Ovary (tissue), 9 donors: Measurements from ENCODE around the gene IFT88. TPM values are rescaled to one million over a fixed set of nuclear protein-coding genes. Genes with fewer than 3 reads are reported as not detected.

Source experiments
- DNase-seq, 5 donors: peaks; one replicate each; pipeline ENCODE4 v3.0.0-alpha.2; 2019 to 2020
- H3K27ac ChIP-seq, 2 donors: fragments of 200-600 bp; one replicate each; pipeline versions ENCODE4 v1.5.1 to v1.8.0; 2019 to 2022
- H3K27me3 ChIP-seq: fragments of 200-600 bp; one replicate; pipeline ENCODE4 v1.8.0; 2022
- H3K36me3 ChIP-seq: fragments of 200-600 bp; sonication (generic); one replicate; pipeline ENCODE4 v1.5.1; 2019
- H3K4me1 ChIP-seq: one replicate; pipeline ENCODE4 v1.8.1; 2013; ENCODE audit warnings: mild to moderate bottlenecking, moderate library complexity; ENCODE audit not compliant: insufficient read depth
- H3K4me3 ChIP-seq: fragments of 200-600 bp; sonication (generic); one replicate; pipeline ENCODE4 v1.5.1; 2017
- H3K9me3 ChIP-seq, 2 donors: fragments of 200-600 bp in 1 of 2; sonication (generic) in 1 of 2; one replicate each; pipeline versions ENCODE4 v1.5.1 to v1.8.1; 2013 to 2019; ENCODE audit warnings: mild to moderate bottlenecking in 1 of 2, moderate library complexity in 1 of 2
- CTCF ChIP-seq, 3 donors: fragments of 450-650 bp in 2 of 3; fragments of 200-600 bp in 1 of 3; IDR thresholded peaks; one replicate each; pipeline versions ENCODE4 v1.5.1 to v1.8.0; 2016 to 2022; ENCODE audit warnings: antibody characterized with exemption in 3 of 3, mild to moderate bottlenecking in 1 of 3
- EP300 ChIP-seq: sonication (generic); formaldehyde crosslinking; IDR thresholded peaks from one replicate; pipeline ENCODE4 v1.6.1; 2017; ENCODE audit warnings: antibody characterized with exemption
- POLR2A ChIP-seq: fragments of 450-650 bp; IDR thresholded peaks from one replicate; pipeline ENCODE4 v1.6.1; 2017; ENCODE audit warnings: antibody characterized with exemption, mild to moderate bottlenecking, moderate library complexity
- WGBS, 3 donors: extraction: QIAGEN DNeasy Blood & Tissue Kit in 1 of 3; methylation state at CpG; one replicate each; pipeline versions ENCODE4 v1.1.5 to v1.1.7; 2013 to 2017; 5-methylcytosine and 5-hydroxymethylcytosine counted together
- intact Hi-C, 4 donors: fragments of 100-400 bp; cut with DNase I; formaldehyde crosslinking; loops; one replicate each; pipeline versions ENCODE4 v1.11.0 to v1.15.1; 2022 to 2023
- polyA plus RNA-seq, 2 donors: library from polyadenylated mRNA; stranded (reverse); fragments of 200-250 nt in 1 of 2; fragments of 350-450 nt in 1 of 2; fragmentation: Illumina TruSeq in 1 of 2; extraction: RNeasy Lipid Tissue Mini Kit (QIAGEN cat#74804) in 1 of 2; gene quantifications; one replicate each; pipeline ENCODE4 v1.2.3, GENCODE V29; 2013 to 2014
- total RNA-seq, 7 donors: library from RNA; depleted of rRNA in 2 of 7; stranded (reverse); fragments of >200 nt in 2 of 7; fragmentation: NEBNext Ultra II Directional in 3 of 7; extraction: Animal tissue kit (Norgen Biotek cat#: 25700) in 3 of 7; gene quantifications; one replicate each; pipeline versions ENCODE4 v1.1.0 to v1.2.4, GENCODE V29; 2016 to 2023
- donor health status: DM: no; HTN: no; CAD: no; lungs with moderate emphysema.
- donor health status: DM: no; HTN: no; CAD: no.
- donor health status: Bipolar disorder and iron deficiency.
- donor health status: DM: yes; HTN: yes; CAD: no.
- donor health status: DM: no; HTN: no; CAD: no.
- donor health status: DM: yes; HTN: yes; CAD: no.

Gene IFT88
- total and polyA plus RNA-seq, 9 donors, result 12.1 to 30.6 (median 22.9) TPM

- Histone ChIP-seq H3K27ac (no peak overlapping the region), H3K36me3 (no peaks in the 10 kb centered on the region), H3K4me3 (no peak overlapping the region), H3K4me1 (peaks cover 3% of the 10 kb centered on the region), H3K27me3 (no peaks in the 10 kb centered on the region), H3K9me3 (no peaks in the 10 kb centered on the region)
- DNase-seq, result no peak
- WGBS, 3 donors, result 81 to 86% (median 85%) methylated on average over 2 of the region's 2 CpGs
- no peak for TF ChIP-seq POLR2A
- TF ChIP-seq EP300, result no peak
- no peak for TF ChIP-seq CTCF (IDR thresholded peaks at IDR 0.05)
- intact Hi-C loops, result no loop called here
These were observed 38.5 kb upstream of the IFT88 start for GRCh38 chr13:20528452-20528851.

GRCh38 chr13:20534038-20534608 is 32.8 kb upstream of the IFT88 start:
- H3K27ac ChIP-seq, result no peak overlapping the region
- WGBS, 3 donors, result 79 to 82% (median 82%) methylated on average over 10 of the region's 10 CpGs
- H3K4me3 ChIP-seq, result no peak overlapping the region
- DNase-seq, result no peak
- no peaks in the 10 kb centered on the region for H3K9me3 ChIP-seq
- no peaks in the 10 kb centered on the region for H3K4me1 ChIP-seq
- no peaks in the 10 kb centered on the region for H3K36me3 ChIP-seq
- intact Hi-C loops, result no loop called here
- TF ChIP-seq CTCF (IDR thresholded peaks at IDR 0.05) (no peak), POLR2A (no peak), EP300 (no peak)
- no peaks in the 10 kb centered on the region for H3K27me3 ChIP-seq

- Histone ChIP-seq H3K9me3 (no peaks in the 10 kb centered on the region), H3K36me3 (no peaks in the 10 kb centered on the region), H3K27me3 (no peaks in the 10 kb centered on the region), H3K27ac (no peak overlapping the region), H3K4me3 (no peak overlapping the region), H3K4me1 (no peaks in the 10 kb centered on the region)
- TF ChIP-seq POLR2A (no peak), EP300 (no peak), CTCF (IDR thresholded peaks at IDR 0.05) (no peak)
- intact Hi-C loops, result no loop called here
- DNase-seq, result no peak
These were observed 30.0 kb upstream of the IFT88 start for GRCh38 chr13:20536992-20537391.

GRCh38 chr13:20544201-20544923 is 22.6 kb upstream of the IFT88 start:
- Histone ChIP-seq H3K36me3 (no peaks in the 10 kb centered on the region), H3K9me3 (no peaks in the 10 kb centered on the region), H3K4me3 (no peak overlapping the region), H3K27me3 (no peaks in the 10 kb centered on the region), H3K4me1 (no peaks in the 10 kb centered on the region), H3K27ac (no peak overlapping the region)
- no peak for TF ChIP-seq CTCF (IDR thresholded peaks at IDR 0.05)
- TF ChIP-seq EP300, result no peak
- TF ChIP-seq POLR2A, result no peak
- no peak for DNase-seq
- intact Hi-C loops, result no loop called here
- WGBS, 3 donors, result 81 to 90% (median 82%) methylated on average over 7 of the region's 7 CpGs
